Right lung (tissue), 10 donors: ENCODE results near the gene TLCD3B. TPM values are rescaled to one million over a fixed set of nuclear protein-coding genes. Genes with fewer than 3 reads are reported as not detected.

ENCODE experiments used
- DNase-seq, 2 donors: peaks; one replicate each; pipeline ENCODE4 v3.0.0-alpha.2; 2013
- long read RNA-seq, 8 donors: transcript quantifications; one replicate each; lab custom pipeline, GENCODE V29; 2026
- polyA plus RNA-seq, 5 donors: library from polyadenylated mRNA; unstranded; fragments of 120-200 nt; gene quantifications; one replicate each; pipeline versions ENCODE4 v1.2.1 to v1.2.3, GENCODE V29; 2013; ENCODE audit warnings: inconsistent platforms in 1 of 5, low replicate concordance in 1 of 5; ENCODE audit not compliant: insufficient read length in 5 of 5, insufficient read depth in 1 of 5

Gene TLCD3B
- polyA plus RNA-seq = under 1 TPM; 0.66 to 0.97 (median 0.79) TPM
- long read RNA-seq, donor 1, partial matches to known transcripts = 20 of 20 reads
- long read RNA-seq, donor 1, other reads (novel, unspliced or antisense) = 0 of 20 reads
- long read RNA-seq, donor 2 = 0 reads
- long read RNA-seq, donor 3 = 0 reads
- long read RNA-seq, donor 4, partial matches to known transcripts = 310 of 334 reads
- long read RNA-seq, donor 4, other reads (novel, unspliced or antisense) = 24 of 334 reads
- long read RNA-seq, donor 5, partial matches to known transcripts = 390 of 406 reads
- long read RNA-seq, donor 5, other reads (novel, unspliced or antisense) = 16 of 406 reads
- long read RNA-seq, donor 6 = 0 reads
- long read RNA-seq, donor 7, partial matches to known transcripts = 94 of 94 reads
- long read RNA-seq, donor 7, other reads (novel, unspliced or antisense) = 0 of 94 reads
- long read RNA-seq, donor 8 = 0 reads

DNA sequence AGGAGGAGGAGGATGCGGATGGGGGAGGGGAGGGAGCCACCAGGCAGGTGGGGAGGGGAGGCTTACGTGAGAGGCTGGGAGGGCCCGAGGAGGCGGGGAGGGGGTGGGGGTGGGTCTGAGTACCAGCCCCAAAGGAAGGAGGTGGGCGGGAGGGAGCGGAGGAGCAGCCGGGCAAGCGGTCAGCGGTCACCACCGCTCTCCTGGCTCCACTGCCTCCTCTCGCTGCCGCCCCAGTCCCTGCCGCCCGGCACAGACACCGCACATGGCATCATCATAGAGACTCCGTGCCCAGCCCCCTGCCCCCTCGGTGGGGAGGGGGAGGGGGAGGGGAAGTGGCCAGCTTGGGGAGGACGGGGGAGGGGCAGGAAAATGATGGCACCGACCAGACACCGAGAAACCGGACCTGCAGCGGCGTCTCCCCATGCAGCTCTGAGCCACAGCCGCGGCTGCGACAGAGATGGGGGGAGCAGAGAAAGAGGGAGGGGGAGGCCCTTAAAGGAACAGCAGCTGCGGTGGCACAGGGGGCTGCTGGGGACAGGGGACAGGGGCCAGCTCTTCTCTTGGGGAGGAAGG, at the start of gene TLCD3B:
TSS of gene TLCD3B (minus strand) at position 431 of the 573 bp plus-strand sequence. CDS start 744 bp downstream, outside the sequence.
- DNase-seq = no peak

- no peak for DNase-seq
These were observed 48.4 kb upstream of the TLCD3B start for GRCh38 chr16:30079480-30079879.

DNA sequence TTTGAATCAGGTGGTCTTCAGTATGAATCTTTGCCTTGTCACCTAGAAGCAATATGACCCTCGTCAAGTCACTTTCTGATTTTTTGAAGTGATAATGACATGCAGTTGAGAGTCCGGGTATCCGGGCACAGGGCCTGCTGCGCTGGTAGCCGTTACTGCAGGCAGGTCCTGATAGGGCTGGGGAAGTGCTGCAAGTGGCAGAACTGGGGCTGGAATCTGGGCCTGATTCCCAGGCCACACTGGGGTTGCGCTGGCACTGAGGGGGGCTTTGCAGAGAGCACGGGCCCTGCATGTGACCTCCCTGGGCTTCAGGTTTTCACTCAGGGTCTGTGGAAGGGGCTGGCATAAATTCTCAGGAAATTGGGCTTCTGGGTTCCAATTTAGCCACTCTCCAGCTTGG, 47.7 kb upstream of the TLCD3B start:
- DNase-seq = no peak

DNA sequence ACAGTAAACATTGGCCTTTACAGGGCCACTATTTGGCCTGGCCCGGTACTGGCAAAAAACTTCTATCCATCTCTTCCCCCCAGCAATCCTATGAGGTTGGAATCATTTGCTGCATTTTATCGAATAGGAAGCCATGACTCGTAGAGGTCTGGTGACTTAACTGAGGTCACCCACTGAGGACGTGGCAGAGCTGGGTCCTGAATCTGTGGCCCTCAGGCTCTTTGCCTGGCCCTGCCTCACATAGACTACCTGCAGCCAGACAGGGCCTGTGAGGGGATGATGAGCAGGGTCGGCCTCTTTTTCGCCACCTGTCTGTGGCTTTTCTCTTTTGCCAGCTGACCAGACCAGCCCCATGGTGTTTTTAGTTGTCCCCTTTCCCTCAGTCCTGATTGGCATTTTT, 46.6 kb upstream of the TLCD3B start:
- no peak for DNase-seq

DNA sequence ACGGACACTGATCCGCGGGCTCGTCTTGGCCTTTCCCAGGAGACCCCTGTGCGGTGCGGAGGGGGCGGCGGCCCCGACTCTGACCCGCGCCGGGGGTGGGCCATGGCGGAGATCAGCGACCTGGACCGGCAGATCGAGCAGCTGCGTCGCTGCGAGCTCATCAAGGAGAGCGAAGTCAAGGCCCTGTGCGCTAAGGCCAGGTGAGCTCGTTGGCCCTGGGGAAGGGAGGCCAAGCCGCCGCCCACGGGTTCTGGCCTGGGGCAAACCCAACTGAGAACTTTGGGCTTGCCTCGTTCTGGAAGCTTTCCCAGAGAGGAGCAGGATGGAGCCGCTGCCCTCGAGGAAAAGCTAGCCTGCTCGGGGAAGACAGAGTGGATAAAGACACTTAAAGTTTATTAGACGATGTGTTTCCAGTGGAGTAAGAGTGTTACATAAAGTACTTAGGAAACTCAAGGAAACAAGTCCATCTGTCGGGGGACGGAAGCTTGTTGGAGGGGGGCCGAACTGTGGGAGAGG, 45.3 kb upstream of the TLCD3B start:
- no peak for DNase-seq

- DNase-seq = peak; percentile 84 to 85
These were observed 44.6 kb upstream of the TLCD3B start, which contains the start of gene PPP4C for GRCh38 chr16:30075503-30076275. TSS of gene PPP4C (plus strand) at chr16:30075994. CDS start at chr16:30076378, 384 bp downstream.

- DNase-seq = no peak
These were observed 39.4 kb upstream of the TLCD3B start for GRCh38 chr16:30070490-30070889.

GRCh38 chr16:30069611-30070462, 38.8 kb upstream of the TLCD3B start:
- no peak for DNase-seq

DNA sequence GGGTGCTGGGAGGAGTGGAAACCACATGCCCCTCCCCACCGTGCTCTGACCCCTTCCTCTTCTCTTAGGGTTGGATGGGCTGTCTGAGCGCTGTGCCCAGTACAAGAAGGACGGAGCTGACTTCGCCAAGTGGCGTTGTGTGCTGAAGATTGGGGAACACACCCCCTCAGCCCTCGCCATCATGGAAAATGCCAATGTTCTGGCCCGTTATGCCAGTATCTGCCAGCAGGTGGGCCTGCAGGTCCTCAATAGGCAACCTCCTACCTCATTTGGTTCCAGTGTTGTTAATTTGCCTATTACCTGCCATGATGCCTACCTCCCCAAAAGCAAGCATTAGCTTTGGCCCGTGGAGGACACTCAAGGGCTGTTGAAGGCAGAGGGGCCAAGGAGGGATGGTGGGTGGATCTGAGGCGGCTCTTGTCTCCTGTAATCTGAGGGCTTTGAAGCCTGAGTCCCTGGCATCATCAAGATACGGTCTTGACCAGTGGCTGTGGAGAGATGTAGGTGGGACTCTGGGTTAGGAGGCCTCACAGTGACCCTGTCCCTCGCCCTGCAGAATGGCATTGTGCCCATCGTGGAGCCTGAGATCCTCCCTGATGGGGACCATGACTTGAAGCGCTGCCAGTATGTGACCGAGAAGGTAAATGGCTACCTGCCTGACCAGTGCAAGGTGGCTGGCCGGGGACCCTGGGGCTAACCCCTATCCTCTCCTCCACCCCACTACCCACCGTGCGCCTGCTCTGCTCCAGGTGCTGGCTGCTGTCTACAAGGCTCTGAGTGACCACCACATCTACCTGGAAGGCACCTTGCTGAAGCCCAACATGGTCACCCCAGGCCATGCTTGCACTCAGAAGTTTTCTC, 37.9 kb upstream of the TLCD3B start:
- DNase-seq = no peak

DNA sequence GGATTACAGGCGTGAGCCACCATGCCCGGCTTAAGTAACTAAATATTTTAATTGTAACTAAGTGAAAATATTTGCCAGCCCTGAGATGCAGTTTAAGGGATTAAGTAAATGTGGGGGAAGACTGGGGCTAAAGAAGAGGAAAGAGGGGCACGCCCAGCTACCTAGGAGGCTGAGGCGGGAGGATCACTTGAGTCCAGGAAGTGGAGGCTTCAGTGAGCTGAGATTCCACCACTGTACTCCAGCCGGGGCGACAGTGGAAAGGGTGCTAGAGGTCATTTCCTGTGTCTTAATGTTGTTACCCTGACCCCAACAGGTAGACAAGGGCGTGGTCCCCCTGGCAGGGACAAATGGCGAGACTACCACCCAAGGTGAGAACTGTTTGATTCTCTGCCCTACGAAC, 37.3 kb upstream of the TLCD3B start:
- no peak for DNase-seq

GRCh38 chr16:30067584-30067916, 36.5 kb upstream of the TLCD3B start:
- DNase-seq = no peak

- DNase-seq = no peak
These were observed 35.9 kb upstream of the TLCD3B start for GRCh38 chr16:30066761-30067583.

- no peak for DNase-seq
These were observed 35.1 kb upstream of the TLCD3B start for GRCh38 chr16:30065943-30066760.

DNA sequence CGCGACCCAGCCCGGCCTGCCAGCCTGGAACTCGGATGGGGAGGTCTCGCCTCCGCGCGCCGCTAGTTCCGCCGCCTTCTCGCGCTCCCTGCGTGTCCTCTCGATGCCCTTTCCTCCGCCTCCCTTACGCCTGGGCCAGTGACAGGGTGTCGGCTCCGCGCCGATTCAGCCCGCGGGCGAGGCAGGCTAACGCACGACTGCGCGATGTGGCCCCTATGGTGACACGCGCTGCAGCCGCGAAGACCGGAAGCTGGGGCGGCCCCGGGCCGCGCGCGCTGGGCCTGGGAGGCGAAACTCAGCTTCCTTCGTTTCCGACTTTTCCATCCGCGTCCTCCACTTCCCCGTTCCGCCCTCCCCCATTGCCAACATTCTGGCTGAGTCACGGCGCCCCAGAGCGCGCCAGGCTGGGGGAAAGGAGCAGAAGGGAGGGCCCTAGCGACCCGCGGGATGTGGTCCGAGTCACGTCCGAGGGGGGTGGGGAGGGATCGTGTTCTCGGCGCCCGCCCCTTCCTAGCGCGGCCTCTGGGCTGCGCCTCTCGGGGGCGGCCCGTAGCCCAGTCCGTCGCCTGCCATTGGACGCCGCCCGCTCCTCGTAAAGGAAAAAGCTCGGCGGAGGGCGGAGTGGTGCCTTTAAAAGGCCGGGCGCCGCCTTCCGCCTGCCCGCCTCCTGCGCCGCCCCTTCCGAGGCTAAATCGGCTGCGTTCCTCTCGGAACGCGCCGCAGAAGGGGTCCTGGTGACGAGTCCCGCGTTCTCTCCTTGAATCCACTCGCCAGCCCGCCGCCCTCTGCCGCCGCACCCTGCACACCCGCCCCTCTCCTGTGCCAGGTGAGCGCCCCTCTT, 34.3 kb upstream of the TLCD3B start, which contains the start of gene ALDOA:
TSS of gene ALDOA (plus strand) at position 659 of the 841 bp plus-strand sequence. CDS start 1,138 bp downstream, outside the sequence.
- DNase-seq = peak; percentile 99

GRCh38 chr16:30064729-30065101, 33.6 kb upstream of the TLCD3B start:
- DNase-seq = no peak

DNA sequence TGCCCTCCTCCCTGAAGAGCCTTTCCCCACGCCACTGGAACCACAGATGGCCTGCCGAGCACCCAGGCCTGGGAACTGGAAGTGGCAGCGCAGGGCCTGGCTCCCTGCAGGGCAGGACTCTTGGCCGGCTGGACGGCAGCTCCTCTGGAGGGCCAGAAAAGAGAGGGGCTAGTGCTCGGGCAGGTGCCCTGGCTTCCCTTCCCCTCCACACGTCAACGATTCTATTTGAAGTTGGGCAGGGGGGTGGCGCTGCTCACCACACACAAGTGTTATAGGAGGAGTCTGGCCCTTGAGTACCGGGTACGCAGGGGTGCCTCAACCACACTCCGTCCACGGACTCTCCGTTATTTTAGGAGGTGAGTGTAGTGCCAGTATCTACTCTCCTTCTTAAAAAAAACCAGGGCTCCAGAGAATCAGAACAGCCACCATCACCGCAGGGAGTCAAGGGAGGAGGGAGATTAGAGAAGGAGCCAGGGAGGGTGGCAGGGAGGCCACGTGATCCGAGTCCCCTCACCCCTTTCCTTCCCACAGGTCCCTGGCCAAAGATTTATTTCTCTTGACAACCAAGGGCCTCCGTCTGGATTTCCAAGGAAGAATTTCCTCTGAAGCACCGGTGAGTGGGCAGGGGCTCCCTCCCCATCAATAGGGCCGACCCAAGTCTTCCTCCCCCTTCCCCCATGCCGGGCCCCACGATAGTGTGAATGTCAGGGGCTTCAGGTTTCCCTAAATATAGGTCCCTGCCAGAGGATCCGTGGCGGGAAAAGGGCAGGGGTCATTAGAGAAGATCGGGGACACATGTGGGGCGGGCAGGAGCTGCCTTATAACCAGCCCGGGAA, 33.0 kb upstream of the TLCD3B start:
- DNase-seq = peak; percentile 52 to 64
